ENCODE data around the gene C2orf80. TPM values are rescaled to one million over a fixed set of nuclear protein-coding genes. Genes with fewer than 3 reads are reported as not detected.

The C2orf80 gene
- total RNA-seq, 4 donors from 2014 or later: not detected

- peaks cover 0 to 13% (median 4%) of the 10 kb centered on the region in 4 donors for H3K4me1 ChIP-seq
- no peaks in the 10 kb centered on the region for H3K27me3 ChIP-seq
- no peak overlapping the region for H3K4me3 ChIP-seq
- no peak for DNase-seq (ENCODE audit: low spot score in 2 of 2)
- 83 to 89% methylated on average over 2 of the region's 2 CpGs for WGBS, 2 donors
- TF ChIP-seq CTCF (IDR thresholded peaks at IDR 0.05) (no peak), EP300 (IDR thresholded peaks at IDR 0.05) (no peak), POLR2A (IDR thresholded peaks at IDR 0.05) (no peak)
- no peaks in the 10 kb centered on the region for H3K36me3 ChIP-seq
- H3K9me3 ChIP-seq: no peaks in the 10 kb centered on the region
- no peak overlapping the region for H3K27ac ChIP-seq
Measured at GRCh38 chr2:208186893-208187292, 2.9 kb downstream of the C2orf80 start.

GRCh38 chr2:208186465-208186864 is 3.4 kb downstream of the C2orf80 start:
- no peak for TF ChIP-seq CTCF (IDR thresholded peaks at IDR 0.05)
- TF ChIP-seq POLR2A (IDR thresholded peaks at IDR 0.05): no peak
- TF ChIP-seq EP300 (IDR thresholded peaks at IDR 0.05): no peak
- WGBS, 2 donors: 70 to 71% methylated on average over 5 of the region's 5 CpGs

GRCh38 chr2:208183972-208184705 is 5.7 kb downstream of the C2orf80 start:
- 21 to 23% methylated on average over 12 of the region's 12 CpGs for WGBS, 2 donors
- Histone ChIP-seq H3K36me3 (no peaks in the 10 kb centered on the region), H3K4me3 (no peak overlapping the region), H3K4me1 (peaks cover 0 to 13% (median 4%) of the 10 kb centered on the region in 4 donors), H3K27me3 (no peaks in the 10 kb centered on the region), H3K9me3 (no peaks in the 10 kb centered on the region), H3K27ac (no peak overlapping the region)
- no peak for DNase-seq (ENCODE audit: low spot score in 2 of 2)
- TF ChIP-seq EP300 (IDR thresholded peaks at IDR 0.05): no peak
- no peak for TF ChIP-seq CTCF (IDR thresholded peaks at IDR 0.05)
- TF ChIP-seq POLR2A (IDR thresholded peaks at IDR 0.05): no peak

More at GRCh38 chr2:208186465-208186864, 3.4 kb downstream of the C2orf80 start:
- Histone ChIP-seq H3K9me3 (no peaks in the 10 kb centered on the region), H3K4me3 (no peak overlapping the region), H3K36me3 (no peaks in the 10 kb centered on the region), H3K4me1 (peaks cover 0 to 13% (median 4%) of the 10 kb centered on the region in 4 donors), H3K27me3 (no peaks in the 10 kb centered on the region), H3K27ac (no peak overlapping the region)
- DNase-seq (ENCODE audit: low spot score in 2 of 2): no peak

GRCh38 chr2:208183526-208183925 is 6.3 kb downstream of the C2orf80 start:
- no peak for TF ChIP-seq CTCF (IDR thresholded peaks at IDR 0.05)
- TF ChIP-seq EP300 (IDR thresholded peaks at IDR 0.05): no peak
- TF ChIP-seq POLR2A (IDR thresholded peaks at IDR 0.05): no peak

GRCh38 chr2:208182835-208183234 is 7.0 kb downstream of the C2orf80 start:
- WGBS, 2 donors: 60 to 65% methylated on average over 3 of the region's 3 CpGs
- H3K27me3 ChIP-seq: no peaks in the 10 kb centered on the region

More at GRCh38 chr2:208183526-208183925, 6.3 kb downstream of the C2orf80 start:
- H3K27me3 ChIP-seq: no peaks in the 10 kb centered on the region
- no peak for DNase-seq (ENCODE audit: low spot score in 2 of 2)
- no peaks in the 10 kb centered on the region for H3K36me3 ChIP-seq
- H3K27ac ChIP-seq: no peak overlapping the region
- WGBS, 2 donors: 45 to 53% methylated on average over 7 of the region's 7 CpGs
- no peak overlapping the region for H3K4me3 ChIP-seq
- no peaks in the 10 kb centered on the region for H3K9me3 ChIP-seq
- peaks cover 0 to 13% (median 4%) of the 10 kb centered on the region in 4 donors for H3K4me1 ChIP-seq

More at GRCh38 chr2:208182835-208183234, 7.0 kb downstream of the C2orf80 start:
- no peaks in the 10 kb centered on the region for H3K9me3 ChIP-seq
- no peak overlapping the region for H3K4me3 ChIP-seq
- no peaks in the 10 kb centered on the region for H3K36me3 ChIP-seq
- H3K27ac ChIP-seq: no peak overlapping the region
- H3K4me1 ChIP-seq: peaks cover 0 to 13% (median 4%) of the 10 kb centered on the region in 4 donors
- no peak for DNase-seq (ENCODE audit: low spot score in 2 of 2)
- TF ChIP-seq CTCF (IDR thresholded peaks at IDR 0.05) (no peak), EP300 (IDR thresholded peaks at IDR 0.05) (no peak)

Measured in tibial nerve (tissue), 4 donors.